Esophagus muscularis mucosa (tissue), 3 donors: ENCODE data around the gene NFYA.

Experiments used
- POLR2A ChIP-seq: fragments of 450-650 bp; IDR thresholded peaks from one replicate; pipeline ENCODE4 v1.6.1; 2017; ENCODE audit warnings: antibody characterized with exemption, moderate library complexity, mild to moderate bottlenecking, low read depth
- POLR2AphosphoS5 ChIP-seq, 2 donors: sonication (generic); formaldehyde crosslinking; IDR thresholded peaks; one replicate each; pipeline ENCODE4 v1.6.1; 2017; ENCODE audit warnings: antibody characterized with exemption in 2 of 2
- TF ChIP-seq, protein P1 (sequence below), 3 experiments: fragments of 200-600 bp in 2 of 3; fragments of 450-650 bp in 1 of 3; sonication (generic) in 2 of 3; IDR thresholded peaks; one replicate each; pipeline ENCODE4 v1.5.1; 2017 to 2019; ENCODE audit warnings: antibody characterized with exemption in 3 of 3, mild to moderate bottlenecking in 2 of 3, moderate library complexity in 1 of 3

GRCh38 chr6:41073968-41074691 is 1.4 kb downstream of the NFYA start:
- TF ChIP-seq, protein P1, sequence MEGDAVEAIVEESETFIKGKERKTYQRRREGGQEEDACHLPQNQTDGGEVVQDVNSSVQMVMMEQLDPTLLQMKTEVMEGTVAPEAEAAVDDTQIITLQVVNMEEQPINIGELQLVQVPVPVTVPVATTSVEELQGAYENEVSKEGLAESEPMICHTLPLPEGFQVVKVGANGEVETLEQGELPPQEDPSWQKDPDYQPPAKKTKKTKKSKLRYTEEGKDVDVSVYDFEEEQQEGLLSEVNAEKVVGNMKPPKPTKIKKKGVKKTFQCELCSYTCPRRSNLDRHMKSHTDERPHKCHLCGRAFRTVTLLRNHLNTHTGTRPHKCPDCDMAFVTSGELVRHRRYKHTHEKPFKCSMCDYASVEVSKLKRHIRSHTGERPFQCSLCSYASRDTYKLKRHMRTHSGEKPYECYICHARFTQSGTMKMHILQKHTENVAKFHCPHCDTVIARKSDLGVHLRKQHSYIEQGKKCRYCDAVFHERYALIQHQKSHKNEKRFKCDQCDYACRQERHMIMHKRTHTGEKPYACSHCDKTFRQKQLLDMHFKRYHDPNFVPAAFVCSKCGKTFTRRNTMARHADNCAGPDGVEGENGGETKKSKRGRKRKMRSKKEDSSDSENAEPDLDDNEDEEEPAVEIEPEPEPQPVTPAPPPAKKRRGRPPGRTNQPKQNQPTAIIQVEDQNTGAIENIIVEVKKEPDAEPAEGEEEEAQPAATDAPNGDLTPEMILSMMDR (IDR thresholded peaks at IDR 0.05): no peak
- TF ChIP-seq POLR2AphosphoS5 (IDR thresholded peaks at IDR 0.05) (no peak), POLR2A (no peak)
